HEK293T (cell line): ENCODE results near the gene IL17RD.

Experiments used
- ARNT ChIP-seq: fragments of 450-650 bp; IDR thresholded peaks from 2 replicates; pipeline ENCODE4 v1.6.1; 2017; ENCODE audit warnings: mild to moderate bottlenecking
- BHLHE40 ChIP-seq: fragments of 450-650 bp; IDR thresholded peaks from 2 replicates; pipeline ENCODE4 v1.6.1; 2016; ENCODE audit warnings: mild to moderate bottlenecking, moderate library complexity, borderline replicate concordance
- CTBP1 ChIP-seq: fragments of 450-650 bp; IDR thresholded peaks from 2 replicates; pipeline ENCODE4 v1.6.1; 2016; ENCODE audit warnings: borderline replicate concordance
- FOXA1 ChIP-seq: fragments of 450-650 bp; IDR thresholded peaks from 2 replicates; pipeline ENCODE4 v1.6.1; 2016; ENCODE audit warnings: mild to moderate bottlenecking
- FOXK2 ChIP-seq: fragments of 450-650 bp; IDR thresholded peaks from 2 replicates; pipeline ENCODE4 v1.6.1; 2016; ENCODE audit warnings: mild to moderate bottlenecking
- FOXM1 ChIP-seq: fragments of 450-650 bp; IDR thresholded peaks from 2 replicates; pipeline ENCODE4 v1.6.1; 2017; ENCODE audit warnings: mild to moderate bottlenecking, borderline replicate concordance
- HDGF ChIP-seq: fragments of 450-650 bp; IDR thresholded peaks from 2 replicates; pipeline ENCODE4 v1.6.1; 2017; ENCODE audit warnings: antibody characterized with exemption, borderline replicate concordance
- NFRKB ChIP-seq: fragments of 450-650 bp; IDR thresholded peaks from 2 replicates; pipeline ENCODE4 v1.6.1; 2016; ENCODE audit warnings: mild to moderate bottlenecking, moderate library complexity
- SP1 ChIP-seq: fragments of 450-650 bp; IDR thresholded peaks from 2 replicates; pipeline ENCODE4 v1.6.1; 2017
- SUZ12 ChIP-seq: fragments of 450-650 bp; IDR thresholded peaks from 2 replicates; pipeline ENCODE4 v1.6.1; 2016; ENCODE audit warnings: mild to moderate bottlenecking
- TARDBP ChIP-seq: fragments of 450-650 bp; IDR thresholded peaks from 2 replicates; pipeline ENCODE4 v1.6.1; 2016
- ZNF384 ChIP-seq: fragments of 450-650 bp; IDR thresholded peaks from 2 replicates; pipeline ENCODE4 v1.6.1; 2016

DNA sequence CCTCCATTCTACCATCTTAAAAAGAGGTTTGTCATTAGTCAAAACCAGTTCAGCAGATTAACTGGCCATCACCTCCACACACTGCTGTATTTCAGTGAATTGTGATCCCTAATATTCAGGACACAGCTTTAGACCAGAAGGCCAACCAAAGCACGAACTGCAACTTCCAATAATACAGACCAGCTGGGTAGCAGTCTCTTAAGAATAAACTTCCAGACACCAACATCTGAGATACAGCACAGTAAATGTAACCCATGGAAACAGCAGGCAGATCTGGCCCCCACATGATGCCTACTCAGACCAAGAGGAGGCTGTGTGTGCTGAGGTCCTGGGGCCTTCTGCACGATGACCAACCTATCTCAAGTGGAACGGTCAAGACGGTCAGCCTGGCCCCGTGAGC lies 69.8 kb downstream of the IL17RD start:
- no peak for TF ChIP-seq FOXA1
- no peak for TF ChIP-seq CTBP1
- no peak for TF ChIP-seq FOXK2
- no peak for TF ChIP-seq FOXM1
- TF ChIP-seq SUZ12: no peak
- no peak for TF ChIP-seq TARDBP
- TF ChIP-seq SP1: no peak
- TF ChIP-seq HDGF: no peak
- TF ChIP-seq ZNF384: no peak
- TF ChIP-seq ARNT: no peak
- TF ChIP-seq NFRKB: no peak
- no peak for TF ChIP-seq BHLHE40
